Osteoblast (primary cell): ENCODE measurements around the gene VOPP1. TPM values are rescaled to one million over a fixed set of nuclear protein-coding genes. Genes with fewer than 3 reads are reported as not detected.

ENCODE experiments used
- DNase-seq: peaks from one replicate; pipeline ENCODE4 v3.0.0; 2011; ENCODE audit warnings: low spot score, mixed read lengths; ENCODE audit not compliant: insufficient read length; ENCODE audit errors: missing footprints
- H2AFZ ChIP-seq: 2 replicates; pipeline ENCODE4 v1.6.0; 2011; ENCODE audit warnings: mild to moderate bottlenecking, low read length
- H3K27ac ChIP-seq: 2 replicates; pipeline ENCODE4 v1.5.1; 2011; ENCODE audit warnings: mild to moderate bottlenecking, low read depth, low read length, moderate library complexity
- H3K27me3 ChIP-seq: 2 replicates; pipeline ENCODE4 v1.6.0; 2012; ENCODE audit warnings: mild to moderate bottlenecking, control low read depth, inconsistent platforms, low read length, moderate library complexity; ENCODE audit not compliant: insufficient read depth
- H3K36me3 ChIP-seq: 2 replicates; pipeline ENCODE4 v1.5.1; 2011; ENCODE audit warnings: mild to moderate bottlenecking, low read length, control low read depth, moderate library complexity; ENCODE audit not compliant: insufficient read depth
- H3K4me1 ChIP-seq: 2 replicates; pipeline ENCODE4 v1.5.1; 2011; ENCODE audit warnings: mild to moderate bottlenecking, low read length, control low read depth, moderate library complexity; ENCODE audit not compliant: insufficient read depth
- H3K4me2 ChIP-seq: 2 replicates; pipeline ENCODE4 v1.6.0; 2011; ENCODE audit warnings: mild to moderate bottlenecking, low read length; ENCODE audit not compliant: insufficient read depth
- H3K4me3 ChIP-seq: fragments of 200-600 bp; sonication (generic); 3 replicates; pipeline ENCODE4 v1.5.1; 2012; ENCODE audit warnings: mild to moderate bottlenecking, low read length, inconsistent platforms; ENCODE audit not compliant: insufficient read depth
- H3K79me2 ChIP-seq: 2 replicates; pipeline ENCODE4 v1.6.0; 2012; ENCODE audit warnings: mild to moderate bottlenecking, low read length, control low read depth, inconsistent platforms; ENCODE audit not compliant: insufficient read depth
- H3K9me3 ChIP-seq: 2 replicates; pipeline ENCODE4 v1.5.1; 2011; ENCODE audit warnings: low read depth, low read length, control low read depth
- H4K20me1 ChIP-seq: 2 replicates; pipeline ENCODE4 v1.6.0; 2012; ENCODE audit warnings: mild to moderate bottlenecking, low read length, control low read depth; ENCODE audit not compliant: insufficient read depth
- total RNA-seq: library from RNA; depleted of rRNA; stranded (reverse); fragments of >200 nt; gene quantifications from 2 replicates; pipeline ENCODE4 v1.2.3, GENCODE V29; 2012
- TF ChIP-seq, protein P1 (sequence below): IDR thresholded peaks from 2 replicates; pipeline ENCODE4 v1.5.1; 2011; ENCODE audit warnings: mild to moderate bottlenecking, low read depth, low read length, moderate library complexity; ENCODE audit errors: extremely low read depth

VOPP1 gene
- total RNA-seq, 1 donor, result 74.6 TPM

DNA sequence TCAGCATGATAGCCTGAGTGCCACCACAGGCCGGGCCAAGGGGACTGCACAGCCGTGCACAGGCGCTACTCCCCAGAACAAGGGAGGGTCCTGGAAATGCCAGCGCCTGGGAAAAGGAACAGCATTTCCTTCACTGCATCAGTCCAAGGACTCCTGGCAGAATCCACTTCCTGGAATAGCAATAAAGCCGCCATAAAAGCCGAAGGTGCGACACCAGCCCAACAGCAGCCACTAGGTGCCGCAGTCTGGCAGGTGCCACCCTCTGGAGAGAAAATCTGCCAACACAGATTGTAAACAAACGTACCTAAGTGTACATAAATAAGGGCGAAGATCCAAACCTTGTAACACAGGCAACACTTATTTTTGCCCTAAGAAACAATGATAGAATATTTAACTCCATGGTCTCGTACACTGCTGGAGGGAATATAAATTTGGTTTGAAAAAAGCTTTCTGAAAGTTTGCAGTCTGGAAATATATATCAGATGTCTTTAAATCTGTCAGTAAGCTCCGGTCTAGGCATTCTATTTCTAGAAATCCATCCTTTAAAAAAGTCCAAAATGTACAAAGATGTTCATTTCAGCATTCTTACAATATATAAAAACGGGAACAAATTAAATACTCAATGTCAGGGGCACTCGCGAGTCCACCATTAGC is 22.2 kb downstream of the VOPP1 start:
- H4K20me1 ChIP-seq, result peaks cover 71% of the 10 kb centered on the region
- H3K4me3 ChIP-seq, result no peak overlapping the region
- peaks cover 91% of the 10 kb centered on the region for H3K79me2 ChIP-seq
- TF ChIP-seq, protein P1, sequence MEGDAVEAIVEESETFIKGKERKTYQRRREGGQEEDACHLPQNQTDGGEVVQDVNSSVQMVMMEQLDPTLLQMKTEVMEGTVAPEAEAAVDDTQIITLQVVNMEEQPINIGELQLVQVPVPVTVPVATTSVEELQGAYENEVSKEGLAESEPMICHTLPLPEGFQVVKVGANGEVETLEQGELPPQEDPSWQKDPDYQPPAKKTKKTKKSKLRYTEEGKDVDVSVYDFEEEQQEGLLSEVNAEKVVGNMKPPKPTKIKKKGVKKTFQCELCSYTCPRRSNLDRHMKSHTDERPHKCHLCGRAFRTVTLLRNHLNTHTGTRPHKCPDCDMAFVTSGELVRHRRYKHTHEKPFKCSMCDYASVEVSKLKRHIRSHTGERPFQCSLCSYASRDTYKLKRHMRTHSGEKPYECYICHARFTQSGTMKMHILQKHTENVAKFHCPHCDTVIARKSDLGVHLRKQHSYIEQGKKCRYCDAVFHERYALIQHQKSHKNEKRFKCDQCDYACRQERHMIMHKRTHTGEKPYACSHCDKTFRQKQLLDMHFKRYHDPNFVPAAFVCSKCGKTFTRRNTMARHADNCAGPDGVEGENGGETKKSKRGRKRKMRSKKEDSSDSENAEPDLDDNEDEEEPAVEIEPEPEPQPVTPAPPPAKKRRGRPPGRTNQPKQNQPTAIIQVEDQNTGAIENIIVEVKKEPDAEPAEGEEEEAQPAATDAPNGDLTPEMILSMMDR, result no peak
- no peaks in the 10 kb centered on the region for H3K27me3 ChIP-seq
- no peak overlapping the region for H3K27ac ChIP-seq
- H3K9me3 ChIP-seq, result no peaks in the 10 kb centered on the region
- no peak overlapping the region for H2AFZ ChIP-seq
- no peak overlapping the region for H3K4me2 ChIP-seq
- H3K36me3 ChIP-seq, result no peaks in the 10 kb centered on the region
- DNase-seq, result no peak
- H3K4me1 ChIP-seq, result peaks cover 37% of the 10 kb centered on the region

DNA sequence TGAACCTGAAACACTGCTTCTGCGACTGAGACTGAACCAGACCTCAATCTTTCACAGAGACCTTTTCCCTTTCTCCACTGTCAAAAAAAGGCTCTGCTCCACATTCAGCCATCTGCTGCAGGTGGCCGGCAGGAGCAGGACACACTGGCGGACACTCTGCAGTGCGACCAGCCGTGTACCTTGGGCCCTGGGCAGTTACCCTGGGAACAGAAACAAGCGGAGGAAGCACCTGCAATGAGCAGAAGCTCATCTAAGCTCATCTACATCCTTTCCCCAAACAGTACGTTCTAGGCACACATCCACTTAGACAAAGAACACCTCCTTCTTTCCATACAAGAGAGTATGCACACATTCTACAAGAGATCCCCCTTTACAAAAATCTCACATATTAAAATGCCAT is 22.8 kb downstream of the VOPP1 start:
- Histone ChIP-seq H3K4me3 (no peak overlapping the region), H3K79me2 (peaks cover 90% of the 10 kb centered on the region)

DNA sequence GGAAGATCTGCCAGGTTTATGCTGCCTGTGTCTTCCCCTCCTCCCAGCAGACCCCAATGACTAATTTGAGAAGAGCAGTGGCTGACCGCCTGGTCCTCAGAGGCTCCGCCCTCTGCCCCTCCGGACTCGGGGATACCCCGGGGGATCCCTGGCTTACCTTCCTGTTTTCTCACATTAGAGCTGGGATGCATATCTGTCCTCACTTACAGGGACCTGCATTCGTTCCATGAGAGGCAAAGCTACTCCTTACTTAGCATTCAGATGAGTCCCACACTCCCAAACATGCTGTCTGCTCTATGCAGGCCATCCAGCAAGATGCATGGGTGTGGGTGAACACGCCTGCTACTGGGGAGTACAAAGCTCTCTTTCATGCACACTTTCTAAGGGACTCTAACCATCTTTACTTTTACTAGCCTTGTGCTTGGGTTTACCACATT is 24.0 kb downstream of the VOPP1 start:
- Histone ChIP-seq H4K20me1 (peaks cover 63% of the 10 kb centered on the region), H3K36me3 (no peaks in the 10 kb centered on the region), H3K4me1 (peaks cover 37% of the 10 kb centered on the region)

More for the DNA sequence above, 22.8 kb downstream of the VOPP1 start:
- Histone ChIP-seq H4K20me1 (peaks cover 68% of the 10 kb centered on the region), H3K27ac (no peak overlapping the region), H2AFZ (no peak overlapping the region), H3K4me2 (no peak overlapping the region), H3K4me1 (peaks cover 38% of the 10 kb centered on the region), H3K27me3 (no peaks in the 10 kb centered on the region), H3K36me3 (no peaks in the 10 kb centered on the region), H3K9me3 (no peaks in the 10 kb centered on the region)
- TF ChIP-seq, protein P1, result no peak
- no peak for DNase-seq

DNA sequence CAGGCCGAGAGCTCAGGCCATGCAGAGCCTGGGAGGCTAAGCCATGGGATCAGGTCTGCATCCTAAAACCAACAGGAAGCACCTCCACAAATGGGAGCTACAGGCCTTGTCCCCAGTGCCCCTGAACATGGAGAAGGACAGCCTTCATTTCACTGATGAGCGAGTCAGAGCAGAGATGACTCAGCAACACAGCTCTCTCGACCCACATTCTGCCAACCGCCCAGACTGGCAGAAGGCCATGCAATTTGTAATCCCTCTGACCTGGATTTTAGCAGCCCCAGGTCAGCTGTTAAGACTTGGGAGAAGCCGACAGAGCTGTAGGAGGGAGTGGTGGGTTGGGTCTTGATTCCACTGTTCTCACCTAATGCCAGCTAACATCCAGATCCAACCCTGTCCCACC is 25.5 kb downstream of the VOPP1 start:
- Histone ChIP-seq H3K27ac (peak overlapping the region; percentile 45), H3K9me3 (no peaks in the 10 kb centered on the region), H4K20me1 (peaks cover 50% of the 10 kb centered on the region), H3K4me3 (no peak overlapping the region), H3K27me3 (no peaks in the 10 kb centered on the region), H3K4me2 (peak overlapping the region; percentile 58), H3K36me3 (no peaks in the 10 kb centered on the region), H3K79me2 (peaks cover 88% of the 10 kb centered on the region), H2AFZ (no peak overlapping the region), H3K4me1 (peaks cover 26% of the 10 kb centered on the region)
- TF ChIP-seq, protein P1, result no peak
- DNase-seq, result peak; percentile 92

More for the DNA sequence above, 24.0 kb downstream of the VOPP1 start:
- H2AFZ ChIP-seq, result no peak overlapping the region
- H3K4me3 ChIP-seq, result no peak overlapping the region
- H3K27me3 ChIP-seq, result no peaks in the 10 kb centered on the region
- H3K4me2 ChIP-seq, result no peak overlapping the region
- no peaks in the 10 kb centered on the region for H3K9me3 ChIP-seq
- no peak overlapping the region for H3K27ac ChIP-seq
- DNase-seq, result peak; percentile 51
- peaks cover 90% of the 10 kb centered on the region for H3K79me2 ChIP-seq
- TF ChIP-seq, protein P1, result no peak
